ENCODE results near the gene MAPKAPK3. TPM values are rescaled to one million over a fixed set of nuclear protein-coding genes. Genes with fewer than 3 reads are reported as not detected.

Gene MAPKAPK3
- total RNA-seq, 1 experiment from 2014 or later: 40.1 TPM

- CTCF ChIA-PET: no interaction called here
- Histone ChIP-seq H3K36me3 (ENCODE audit: control insufficient read depth, insufficient read depth, low read length) (no peaks in the 10 kb centered on the region), H3K4me3 (ENCODE audit: low read depth, low read length) (no peak overlapping the region), H3K9me3 (no peaks in the 10 kb centered on the region), H3K4me1 (no peaks in the 10 kb centered on the region), H3K27me3 (replicated peaks; ENCODE audit: control insufficient read depth, insufficient read depth, low read length) (no peaks in the 10 kb centered on the region)
- intact Hi-C loops (cut with micrococcal nuclease; ENCODE audit: unreplicated experiment): no loop called here
- TF ChIP-seq CTCF (IDR thresholded peaks at IDR 0.05; ENCODE audit: insufficient read depth in 1 of 2, low read depth in 1 of 2, low read length in 1 of 2, severe bottlenecking in 1 of 2, unreplicated experiment in 1 of 2): no peak
- POLR2A ChIA-PET: interaction anchor here (0.6 kb wide), 1 partner anchor 38 kb away, joined by 4 read pairs; no protein-coding TSS in a partner anchor
- Mint-ChIP-seq H3K9me3 (ENCODE audit: unreplicated experiment) (no peaks in the 10 kb centered on the region), H3K4me1 (ENCODE audit: low read depth, unreplicated experiment) (no peaks in the 10 kb centered on the region), H3K36me3 (ENCODE audit: insufficient read depth, unreplicated experiment) (no peaks in the 10 kb centered on the region), H3K27ac (ENCODE audit: unreplicated experiment) (no peak overlapping the region), H3K27me3 (ENCODE audit: insufficient read depth, unreplicated experiment) (no peaks in the 10 kb centered on the region), H3K4me3 (ENCODE audit: unreplicated experiment) (no peak overlapping the region)
- DNase-seq: no peak
- BruUV-seq (replicated peaks): no TSS peak
These were observed 21.0 kb downstream of the MAPKAPK3 start for GRCh38 chr3:50637945-50638344.

DNA sequence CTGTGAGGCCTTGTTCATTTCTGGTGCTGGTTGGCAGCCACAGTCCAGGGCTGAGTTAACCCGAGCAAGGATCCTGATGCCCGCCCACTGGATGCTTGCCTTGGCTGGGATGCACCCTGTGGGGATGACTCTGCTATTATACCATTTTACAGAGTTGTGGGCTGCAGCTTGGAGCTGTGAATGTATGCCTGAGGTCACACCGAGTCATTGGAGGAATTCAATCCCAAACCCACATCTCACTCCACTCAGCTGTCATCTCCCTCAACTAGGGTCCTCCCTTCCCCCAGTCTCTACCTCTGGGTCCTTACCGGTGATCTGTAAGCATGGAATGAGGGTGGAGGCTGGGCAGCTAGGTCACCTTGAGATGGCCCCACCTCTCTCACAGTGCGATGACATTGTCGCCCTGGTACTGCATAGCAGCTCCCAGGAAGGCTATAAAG is 22.1 kb downstream of the MAPKAPK3 start:
- Histone ChIP-seq H3K36me3 (ENCODE audit: control insufficient read depth, insufficient read depth, low read length) (no peaks in the 10 kb centered on the region), H3K4me1 (no peaks in the 10 kb centered on the region), H3K4me3 (ENCODE audit: low read depth, low read length) (no peak overlapping the region), H3K9me3 (no peaks in the 10 kb centered on the region), H3K27me3 (replicated peaks; ENCODE audit: control insufficient read depth, insufficient read depth, low read length) (no peaks in the 10 kb centered on the region)
- ChIA-PET POLR2A (no interaction called here), CTCF (no interaction called here)
- Mint-ChIP-seq H3K27ac (ENCODE audit: unreplicated experiment) (no peak overlapping the region), H3K27me3 (ENCODE audit: insufficient read depth, unreplicated experiment) (no peaks in the 10 kb centered on the region), H3K4me3 (ENCODE audit: unreplicated experiment) (no peak overlapping the region), H3K4me1 (ENCODE audit: low read depth, unreplicated experiment) (no peaks in the 10 kb centered on the region), H3K9me3 (ENCODE audit: unreplicated experiment) (no peaks in the 10 kb centered on the region), H3K36me3 (ENCODE audit: insufficient read depth, unreplicated experiment) (no peaks in the 10 kb centered on the region)
- no TSS peak for BruUV-seq (replicated peaks)
- intact Hi-C loops (cut with micrococcal nuclease; ENCODE audit: unreplicated experiment): no loop called here
- TF ChIP-seq CTCF (IDR thresholded peaks at IDR 0.05; ENCODE audit: insufficient read depth in 1 of 2, low read depth in 1 of 2, low read length in 1 of 2, severe bottlenecking in 1 of 2, unreplicated experiment in 1 of 2): no peak
- DNase-seq: no peak

DNA sequence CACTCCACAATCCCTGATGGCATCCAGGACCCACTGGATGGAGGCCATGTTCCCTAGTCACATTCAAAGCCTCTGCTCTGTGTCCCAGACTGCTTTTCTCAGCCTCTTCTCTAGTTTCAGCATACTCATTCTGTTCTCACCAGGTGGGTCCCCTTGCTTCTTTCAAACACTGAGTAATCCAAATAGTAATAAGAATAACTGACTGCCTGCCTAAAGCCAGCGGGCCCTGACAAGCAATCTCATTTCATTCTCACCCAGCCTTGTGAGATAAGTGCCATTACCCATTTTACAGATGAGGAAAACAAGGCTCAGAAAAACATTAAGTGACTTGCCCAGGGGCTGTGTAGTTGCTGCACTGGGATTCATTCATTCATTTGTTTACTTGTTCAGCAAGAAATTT is 25.4 kb downstream of the MAPKAPK3 start:
- CTCF ChIA-PET: no interaction called here

More for the DNA sequence above, 25.4 kb downstream of the MAPKAPK3 start:
- no peak for DNase-seq
- no peaks in the 10 kb centered on the region for H3K27me3 Mint-ChIP-seq (ENCODE audit: insufficient read depth, unreplicated experiment)
- POLR2A ChIA-PET: no interaction called here
- no peak overlapping the region for H3K27ac Mint-ChIP-seq (ENCODE audit: unreplicated experiment)
- H3K4me3 Mint-ChIP-seq (ENCODE audit: unreplicated experiment): no peak overlapping the region
- no peaks in the 10 kb centered on the region for H3K4me1 Mint-ChIP-seq (ENCODE audit: low read depth, unreplicated experiment)
- Histone ChIP-seq H3K27me3 (replicated peaks; ENCODE audit: control insufficient read depth, insufficient read depth, low read length) (no peaks in the 10 kb centered on the region), H3K9me3 (no peaks in the 10 kb centered on the region), H3K4me1 (no peaks in the 10 kb centered on the region), H3K4me3 (ENCODE audit: low read depth, low read length) (no peak overlapping the region), H3K36me3 (ENCODE audit: control insufficient read depth, insufficient read depth, low read length) (no peaks in the 10 kb centered on the region)
- BruUV-seq (replicated peaks): no TSS peak
- H3K36me3 Mint-ChIP-seq (ENCODE audit: insufficient read depth, unreplicated experiment): peaks cover 5% of the 10 kb centered on the region
- intact Hi-C loops (cut with micrococcal nuclease; ENCODE audit: unreplicated experiment): no loop called here
- no peak for TF ChIP-seq CTCF (IDR thresholded peaks at IDR 0.05; ENCODE audit: insufficient read depth in 1 of 2, low read depth in 1 of 2, low read length in 1 of 2, severe bottlenecking in 1 of 2, unreplicated experiment in 1 of 2)
- no peaks in the 10 kb centered on the region for H3K9me3 Mint-ChIP-seq (ENCODE audit: unreplicated experiment)

Measured in Caco-2 (cell line).